ENCODE results near the gene TEX28.
"Not testable (repeated sequence)": the region's sequence is repeated elsewhere in the genome, so short reads cannot be mapped to it uniquely, and the experiment has no call there.

TEX28 gene

GRCh38 chrX:154247377-154248045 is 47.4 kb downstream of the TEX28 start:
- not testable (repeated sequence) for H3K4me3 ChIP-seq (ENCODE audit: low read depth, low read length)

DNA sequence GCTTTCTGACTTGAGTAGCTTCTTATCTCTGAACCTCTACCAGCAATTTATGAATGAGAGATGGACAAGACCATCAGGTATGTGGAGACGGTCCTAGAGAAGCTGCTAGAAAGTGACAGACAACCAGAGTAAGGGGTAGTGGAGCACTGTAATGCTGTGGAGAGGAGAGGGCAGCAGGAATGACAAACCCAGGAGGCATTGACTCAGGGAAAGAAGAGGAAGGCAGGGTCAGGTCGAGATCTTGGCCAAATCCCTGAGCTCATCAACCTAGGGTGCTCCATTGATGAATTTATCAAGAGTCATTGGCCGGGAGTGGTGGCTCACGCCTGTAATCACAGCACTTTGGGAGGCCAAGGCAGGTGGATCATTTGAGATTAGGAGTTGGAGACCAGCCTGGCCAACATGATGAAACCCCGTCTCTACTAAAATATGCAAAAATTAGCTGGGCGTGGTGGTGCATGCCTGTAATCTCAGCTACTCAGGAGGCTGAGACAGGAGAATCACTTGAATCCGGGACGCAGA is 54.9 kb downstream of the TEX28 start:
- not testable (repeated sequence) for H3K4me3 ChIP-seq (ENCODE audit: low read depth, low read length)

DNA sequence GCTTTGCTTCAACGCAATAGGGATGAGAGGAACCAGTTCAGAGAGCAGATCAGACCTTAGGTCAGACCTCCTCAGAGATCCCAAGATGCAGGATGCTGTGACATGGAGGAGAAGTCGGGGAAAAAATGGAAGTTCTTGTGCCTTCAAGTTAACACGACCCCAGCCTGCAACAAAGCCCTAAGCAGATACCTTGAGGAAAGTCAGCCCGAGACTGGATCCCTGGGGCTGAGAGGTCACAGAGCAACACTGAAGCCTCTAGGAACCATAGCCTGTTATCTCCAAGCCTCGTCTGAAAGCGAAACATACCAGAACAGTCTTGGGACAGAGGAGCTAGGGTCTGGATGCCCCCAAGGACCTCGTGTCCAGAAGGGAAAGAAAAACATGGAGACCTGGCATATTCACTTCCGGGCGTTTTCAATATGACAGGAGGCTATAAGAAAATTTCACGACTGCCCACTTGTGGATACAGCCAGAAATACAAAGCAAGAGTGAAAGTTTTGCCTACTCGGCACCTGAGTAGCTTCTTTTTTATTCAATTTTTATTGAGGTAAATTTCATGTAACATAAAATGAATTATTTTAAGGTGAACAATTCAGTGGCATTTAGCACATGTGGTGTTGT is 55.9 kb downstream of the TEX28 start:
- not testable (repeated sequence) for H3K4me3 ChIP-seq (ENCODE audit: low read depth, low read length)

GRCh38 chrX:154233620-154234019 is 61.3 kb downstream of the TEX28 start:
- H3K4me3 ChIP-seq (ENCODE audit: low read depth, low read length), result not testable (repeated sequence)

DNA sequence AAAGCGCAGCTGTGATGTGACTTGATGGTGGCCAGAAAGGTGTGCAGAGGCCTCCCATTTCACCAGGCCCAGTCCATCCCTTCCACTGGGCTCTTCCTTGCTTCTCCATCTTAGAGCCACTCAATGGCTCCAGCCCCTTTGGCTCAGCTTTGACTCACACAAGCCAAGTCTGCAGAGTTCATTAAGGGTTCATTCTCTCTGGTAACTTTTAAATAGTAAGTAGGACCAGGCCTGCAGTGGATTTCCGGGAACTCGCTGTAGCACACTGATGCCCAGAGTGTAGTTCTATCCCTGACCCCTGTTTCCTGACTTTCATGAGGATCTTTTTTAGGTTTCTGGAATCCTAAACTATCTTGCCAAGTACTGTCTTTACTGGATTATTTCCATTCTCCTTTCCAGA is 63.5 kb downstream of the TEX28 start:
- H3K4me3 ChIP-seq (ENCODE audit: low read depth, low read length), result not testable (repeated sequence)

DNA sequence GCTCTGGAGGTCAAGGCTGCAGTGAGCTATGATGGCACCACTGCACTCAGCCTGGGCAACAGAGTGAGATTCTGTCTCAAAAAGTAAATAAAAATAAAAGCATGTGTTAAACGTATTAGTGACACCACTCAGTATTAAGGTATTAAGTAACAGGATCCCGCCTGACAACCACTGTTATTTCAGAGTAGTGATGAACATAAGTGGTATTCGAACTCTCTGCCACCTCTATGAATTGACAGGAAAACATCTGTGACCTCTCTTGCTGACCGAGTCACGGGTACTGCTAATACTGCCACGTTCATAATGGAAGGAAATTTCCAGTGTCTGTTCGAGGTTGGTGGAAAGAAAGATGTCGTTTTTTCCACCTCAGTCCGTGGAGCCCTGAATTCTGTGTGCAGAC is 68.2 kb downstream of the TEX28 start:
- not testable (repeated sequence) for H3K4me3 ChIP-seq (ENCODE audit: low read depth, low read length)

DNA sequence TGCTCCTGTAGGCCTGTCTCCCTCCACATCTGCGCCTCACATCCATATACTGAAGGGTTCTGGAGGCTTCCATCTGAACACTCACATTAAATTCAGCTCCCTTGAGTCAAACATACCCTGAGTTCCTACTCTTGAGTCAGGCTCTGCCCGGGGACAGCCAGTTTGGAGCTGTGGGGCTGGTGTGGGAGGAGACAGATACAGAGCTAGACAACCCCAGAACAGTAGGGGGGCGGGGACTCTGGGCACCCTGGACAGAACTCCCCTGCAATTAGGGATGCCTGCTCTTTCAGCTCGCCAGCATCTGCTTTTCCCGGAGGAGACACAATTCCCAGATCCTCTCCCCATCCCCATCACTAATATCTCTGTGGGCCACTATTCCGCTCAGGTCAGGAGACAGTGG is 69.6 kb downstream of the TEX28 start:
- H3K4me3 ChIP-seq (ENCODE audit: low read depth, low read length), result not testable (repeated sequence)
